Kidney tubule cell (primary cell): ENCODE data around the gene GRHPR.
"Not testable (repeated sequence)": the region's sequence is repeated elsewhere in the genome, so short reads cannot be mapped to it uniquely, and the experiment has no call there.

Source experiments
- DNase-seq: peaks from one replicate; pipeline ENCODE4 v3.0.0-alpha.2; 2018; ENCODE audit warnings: low spot score

Gene GRHPR

DNA sequence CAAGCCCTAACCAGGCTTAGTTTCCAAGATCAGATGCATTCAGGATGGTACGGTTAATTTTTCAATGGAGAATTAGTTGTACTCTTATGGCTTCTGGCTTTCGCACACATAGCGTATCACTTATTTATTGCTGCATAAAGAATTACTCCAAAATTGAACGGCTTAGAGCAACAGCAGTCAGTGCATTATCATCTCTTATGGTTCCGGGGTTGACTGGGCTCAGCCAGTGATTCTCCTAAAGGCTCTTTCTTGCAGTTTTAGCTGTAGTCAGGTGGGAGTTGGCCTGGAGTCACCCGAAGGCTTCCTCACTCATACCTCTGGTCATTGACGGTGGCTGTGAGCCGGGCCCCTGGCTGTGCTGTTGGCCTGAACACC lies 595 bp upstream of the GRHPR start:
- no peak for DNase-seq

DNA sequence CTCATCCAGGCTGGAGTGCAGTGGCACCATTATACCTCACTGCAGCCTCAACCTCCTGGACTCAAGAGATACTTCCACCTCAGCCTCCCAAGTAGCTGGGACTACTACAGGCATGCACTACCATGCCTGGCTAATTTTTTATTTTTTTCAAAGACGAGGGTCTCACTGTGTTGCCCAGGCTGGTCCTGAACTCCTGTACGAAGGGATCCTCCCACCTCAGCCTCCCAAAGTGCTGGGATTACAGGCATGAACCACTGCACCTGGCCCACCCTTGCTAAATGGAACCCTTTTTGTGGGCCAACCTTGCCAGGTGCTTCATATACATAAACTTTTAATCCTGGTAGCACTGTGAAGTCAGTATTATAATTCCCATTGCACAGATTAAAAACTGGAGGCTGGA lies 1.0 kb downstream of the GRHPR start:
- DNase-seq = no peak

DNA sequence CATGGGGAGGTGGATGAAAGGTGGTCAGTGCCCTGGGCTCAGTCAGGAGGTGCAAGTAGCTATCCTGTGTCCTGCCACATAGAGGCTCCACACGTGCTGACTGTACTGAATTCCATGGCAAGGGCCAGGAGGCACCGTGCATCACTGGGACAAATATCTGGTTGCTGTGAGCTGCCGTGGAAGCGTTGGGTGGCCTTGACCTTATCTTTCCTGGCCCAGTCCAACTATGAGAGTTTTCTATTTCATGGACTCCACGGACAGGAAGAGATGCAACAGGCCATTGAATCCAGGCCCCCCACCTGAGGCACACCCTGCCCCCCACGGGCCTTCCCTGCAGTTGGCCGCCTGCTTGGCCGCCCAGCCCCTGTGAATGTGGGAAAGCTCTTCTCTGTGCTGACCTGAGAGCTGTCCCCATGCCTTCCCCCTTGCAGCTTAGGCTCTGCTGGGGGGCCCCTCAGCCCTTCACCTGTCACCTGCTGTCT lies 1.7 kb downstream of the GRHPR start:
- peak; percentile 45 for DNase-seq

DNA sequence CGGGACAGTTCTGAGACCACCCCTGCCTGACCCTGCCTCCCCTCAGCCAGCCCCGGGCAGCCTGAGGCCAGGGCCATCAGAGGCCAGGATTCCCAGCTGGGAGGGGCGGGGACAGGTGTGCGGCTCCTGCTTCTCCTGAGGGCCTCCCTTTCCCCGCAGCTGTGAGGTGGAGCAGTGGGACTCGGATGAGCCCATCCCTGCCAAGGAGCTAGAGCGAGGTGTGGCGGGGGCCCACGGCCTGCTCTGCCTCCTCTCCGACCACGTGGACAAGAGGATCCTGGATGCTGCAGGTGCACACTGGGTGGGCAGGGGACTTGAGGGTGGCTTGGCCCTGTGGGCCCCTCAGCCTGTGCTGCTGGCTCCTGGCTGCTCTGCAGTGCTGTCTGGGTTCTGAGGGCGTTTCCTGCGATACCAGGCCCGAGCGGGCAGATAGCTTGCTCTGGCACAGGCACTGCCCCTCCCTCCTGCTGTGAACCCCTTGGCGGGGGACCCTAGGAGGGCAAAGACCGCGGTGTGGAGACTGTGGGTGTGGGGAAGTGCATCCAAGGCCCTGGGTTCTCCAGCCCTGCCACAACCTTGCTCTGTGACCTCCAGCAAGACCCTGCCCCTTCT lies 2.3 kb downstream of the GRHPR start:
- no peak for DNase-seq

DNA sequence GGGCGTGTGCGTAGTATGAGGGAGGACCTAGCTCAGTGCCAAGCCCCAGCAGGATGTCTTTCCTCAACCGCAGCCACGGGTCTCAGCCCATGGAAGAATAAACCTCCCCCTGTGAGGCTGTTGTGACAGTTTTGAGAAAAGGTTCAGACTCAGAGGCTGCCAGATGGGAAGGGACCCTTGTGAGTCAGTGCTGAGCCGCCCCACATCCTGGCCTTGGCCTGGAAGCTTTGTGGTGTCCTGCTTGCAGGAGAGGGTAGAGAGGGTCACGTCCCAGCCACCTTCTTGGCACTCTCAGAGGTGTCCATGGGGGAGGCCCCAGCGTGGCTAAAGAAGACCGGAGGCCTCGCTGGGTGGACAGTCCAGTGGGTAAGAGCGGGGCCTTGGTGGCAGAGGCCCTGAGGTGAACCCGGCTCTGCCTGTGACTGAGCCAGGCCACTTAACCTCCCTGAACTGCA lies 2.8 kb downstream of the GRHPR start:
- DNase-seq = peak; percentile 39

DNA sequence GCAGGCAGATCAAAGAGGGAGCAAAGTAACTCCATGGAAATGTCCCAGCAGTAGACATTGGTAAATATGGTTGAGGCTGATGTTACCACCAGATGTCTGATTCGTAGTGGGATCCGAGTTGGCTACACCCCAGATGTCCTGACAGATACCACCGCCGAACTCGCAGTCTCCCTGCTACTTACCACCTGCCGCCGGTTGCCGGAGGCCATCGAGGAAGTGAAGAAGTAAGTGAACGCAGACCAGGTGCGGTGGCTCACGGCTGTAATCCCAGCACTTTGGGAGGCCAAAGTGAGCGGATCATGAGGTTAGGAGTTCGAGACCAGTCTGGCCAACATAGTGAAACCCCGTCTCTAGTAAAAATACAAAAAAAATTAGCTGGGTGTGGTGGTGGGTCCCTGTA lies 3.9 kb downstream of the GRHPR start:
- not testable (repeated sequence) for DNase-seq

DNA sequence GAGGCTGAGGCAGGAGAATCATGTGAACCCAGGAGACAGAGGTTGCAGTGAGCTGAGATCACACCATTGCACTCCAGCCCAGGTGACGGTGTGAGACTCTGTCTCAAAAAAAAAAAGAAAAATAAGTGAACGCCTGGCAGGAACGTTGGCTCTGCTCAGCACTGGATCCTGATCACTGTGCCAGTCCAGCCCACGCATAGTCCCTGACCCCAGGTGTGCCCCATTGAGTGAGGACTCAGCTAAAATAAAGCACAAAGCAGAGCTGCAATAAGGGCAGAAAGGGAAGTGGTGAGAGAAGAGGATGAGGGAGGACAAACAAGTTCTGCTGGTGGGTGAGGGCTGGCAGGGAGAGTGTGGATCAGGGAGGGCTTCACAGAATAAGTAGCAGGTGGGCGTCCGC lies 4.3 kb downstream of the GRHPR start:
- no peak for DNase-seq

DNA sequence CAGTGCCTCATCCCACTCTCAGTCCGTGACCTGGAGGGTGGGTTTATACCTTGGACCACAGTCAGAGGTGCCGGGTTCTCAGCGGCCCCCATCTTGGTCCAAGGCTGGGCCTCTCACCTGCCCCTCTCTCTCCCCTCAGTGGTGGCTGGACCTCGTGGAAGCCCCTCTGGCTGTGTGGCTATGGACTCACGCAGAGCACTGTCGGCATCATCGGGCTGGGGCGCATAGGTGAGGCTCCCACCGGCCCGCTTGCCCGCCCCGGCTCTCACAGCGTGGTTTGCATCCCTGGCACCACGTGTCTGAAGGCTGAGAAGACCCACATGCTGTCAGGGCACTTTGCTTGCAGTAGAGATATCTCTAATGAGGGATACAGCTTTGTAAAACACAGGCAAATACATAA lies 5.8 kb downstream of the GRHPR start:
- no peak for DNase-seq

DNA sequence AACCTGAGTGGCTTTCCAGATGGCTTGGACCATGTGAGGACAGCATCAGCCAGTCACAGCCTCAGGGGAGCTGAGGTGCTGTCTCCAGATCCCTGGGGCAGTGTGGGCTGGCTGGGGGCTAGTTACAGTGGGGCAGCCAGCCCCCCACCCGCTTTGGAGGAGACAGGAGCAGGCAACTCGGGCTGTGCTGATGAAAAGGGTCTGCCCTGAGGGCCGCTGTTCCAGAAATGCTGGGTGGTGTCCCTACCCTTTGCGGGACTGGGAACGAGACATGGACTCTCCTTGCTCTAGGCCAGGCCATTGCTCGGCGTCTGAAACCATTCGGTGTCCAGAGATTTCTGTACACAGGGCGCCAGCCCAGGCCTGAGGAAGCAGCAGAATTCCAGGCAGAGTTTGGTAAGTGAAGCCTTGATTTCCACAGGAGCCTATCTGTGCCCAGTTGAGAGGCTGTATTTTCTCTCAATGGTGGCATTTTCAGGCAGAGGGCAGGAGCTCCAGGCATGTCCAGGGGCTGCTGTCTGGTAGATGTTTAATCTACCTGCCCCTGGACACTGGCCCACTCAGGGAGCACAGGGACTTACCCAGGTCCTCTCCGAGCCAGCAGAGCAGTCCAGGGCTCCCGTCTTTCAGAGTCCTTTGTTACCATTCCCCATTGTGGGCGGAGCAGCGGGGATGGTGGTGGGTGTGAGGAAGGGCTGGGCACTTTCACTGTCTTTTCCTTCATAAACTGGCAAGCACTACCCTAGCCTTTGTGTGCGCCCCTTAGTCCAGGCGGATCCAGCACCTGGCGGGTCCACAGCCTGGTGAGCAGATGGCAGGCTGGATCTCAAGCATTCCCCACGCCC lies 7.2 kb downstream of the GRHPR start:
- no peak for DNase-seq

DNA sequence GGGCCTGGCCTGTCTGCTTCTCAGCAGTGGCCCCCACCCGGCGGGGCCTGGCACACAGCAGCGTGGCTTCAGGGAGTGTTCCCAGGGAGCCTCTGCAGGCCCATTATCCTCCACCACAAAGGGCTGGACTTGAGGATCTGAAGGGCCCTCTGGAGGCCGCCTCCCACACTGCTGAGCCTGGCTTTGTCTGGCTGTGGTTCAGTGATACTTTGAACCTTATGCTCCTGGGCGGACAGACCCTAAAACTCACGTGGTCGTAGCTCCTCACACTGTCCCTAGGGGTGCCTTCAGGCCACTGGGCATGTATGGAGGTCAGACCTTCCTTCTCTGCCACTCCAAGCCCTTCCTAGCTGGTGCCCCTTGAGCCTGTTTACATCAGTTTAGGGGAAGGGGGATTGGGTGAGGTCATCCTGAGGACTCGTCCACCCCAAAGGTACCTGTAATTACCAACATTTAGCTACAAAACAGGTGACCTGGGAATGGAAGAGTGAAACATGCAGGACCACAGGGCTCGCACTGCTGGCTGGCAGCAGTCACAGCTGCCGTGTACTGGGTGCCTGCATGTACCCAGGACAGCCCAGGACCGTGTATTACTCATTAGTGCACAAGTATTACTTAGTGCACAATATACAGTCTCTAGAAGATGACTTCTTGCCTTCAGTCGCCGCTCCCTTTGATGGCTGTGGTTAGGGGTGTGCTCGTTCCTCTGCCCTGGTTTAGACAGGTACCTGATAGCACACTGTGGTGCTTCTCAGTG lies 8.5 kb downstream of the GRHPR start:
- no peak for DNase-seq

DNA sequence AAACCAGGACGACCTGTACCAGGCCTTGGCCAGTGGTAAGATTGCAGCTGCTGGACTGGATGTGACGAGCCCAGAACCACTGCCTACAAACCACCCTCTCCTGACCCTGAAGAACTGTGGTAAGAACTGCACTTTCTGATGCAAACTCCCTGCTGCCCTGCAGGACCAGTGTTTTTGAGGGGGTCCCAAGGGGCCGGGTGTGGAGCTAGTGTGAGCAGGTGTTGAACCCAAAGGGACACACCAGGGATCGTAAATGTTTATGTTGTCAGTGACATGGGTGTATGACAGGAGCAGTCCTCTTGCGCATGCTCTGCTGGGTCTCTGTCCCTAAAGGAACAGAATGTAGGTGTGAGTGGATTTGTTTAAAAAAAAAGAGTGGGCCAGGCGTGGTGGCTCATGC lies 9.5 kb downstream of the GRHPR start:
- no peak for DNase-seq

DNA sequence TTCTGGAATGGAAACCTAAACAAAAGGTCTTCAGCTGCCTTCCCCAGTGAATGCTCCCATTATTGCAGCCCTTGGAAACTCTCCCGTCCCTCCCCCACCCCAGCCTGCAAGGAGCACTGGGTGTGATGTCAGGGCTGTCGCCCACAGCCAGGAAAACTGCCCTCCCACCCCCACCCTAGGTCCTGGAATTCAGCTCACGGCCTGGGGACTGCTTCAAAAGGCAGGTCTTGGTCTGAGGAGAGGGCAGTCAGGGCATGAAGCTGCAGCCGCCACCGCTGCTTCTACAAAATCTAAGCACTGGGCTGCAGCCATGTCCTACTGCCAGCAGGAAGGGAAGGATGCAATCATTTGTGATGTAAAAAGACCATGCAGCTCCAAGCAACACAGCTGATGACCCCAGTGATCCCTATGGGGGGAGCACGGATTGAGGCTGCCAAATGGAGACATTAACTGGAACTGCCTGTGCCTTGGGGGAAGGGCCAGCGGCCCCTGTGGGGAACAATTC lies 11.4 kb downstream of the GRHPR start:
- DNase-seq = no peak

DNA sequence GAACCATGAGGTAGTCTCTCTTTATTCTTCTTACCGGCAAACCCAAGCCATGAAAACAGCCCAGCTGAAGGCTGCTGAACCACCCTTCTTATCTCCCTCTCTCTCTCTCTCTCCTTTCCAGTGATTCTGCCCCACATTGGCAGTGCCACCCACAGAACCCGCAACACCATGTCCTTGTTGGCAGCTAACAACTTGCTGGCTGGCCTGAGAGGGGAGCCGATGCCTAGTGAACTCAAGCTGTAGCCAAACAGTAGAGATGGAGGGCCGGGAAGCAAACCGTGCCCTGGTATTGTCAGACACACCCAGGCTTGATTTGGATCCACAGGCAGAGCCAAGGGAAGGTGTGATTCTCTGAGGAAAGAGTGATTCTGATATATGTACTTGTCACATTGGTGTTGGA lies 14.0 kb downstream of the GRHPR start:
- no peak for DNase-seq

DNA sequence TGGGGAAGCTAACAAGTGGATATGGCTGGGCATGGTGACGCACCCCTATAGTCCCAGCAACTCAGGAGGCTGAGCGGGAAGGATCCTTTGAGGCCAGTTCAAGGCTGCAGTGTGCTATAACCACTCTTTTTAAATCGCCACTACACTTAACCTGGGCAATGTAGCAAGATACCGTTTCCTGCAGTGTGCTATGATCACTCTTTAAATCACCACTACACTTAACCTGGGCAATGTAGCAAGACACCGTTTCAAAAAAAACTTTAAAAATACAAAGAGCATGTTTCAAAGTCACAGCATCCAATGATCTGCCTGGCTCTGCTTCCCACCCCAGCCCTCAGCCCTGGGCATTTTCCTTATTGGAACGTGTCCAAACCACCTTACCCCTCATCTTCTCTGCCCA lies 14.5 kb downstream of the GRHPR start:
- no peak for DNase-seq

DNA sequence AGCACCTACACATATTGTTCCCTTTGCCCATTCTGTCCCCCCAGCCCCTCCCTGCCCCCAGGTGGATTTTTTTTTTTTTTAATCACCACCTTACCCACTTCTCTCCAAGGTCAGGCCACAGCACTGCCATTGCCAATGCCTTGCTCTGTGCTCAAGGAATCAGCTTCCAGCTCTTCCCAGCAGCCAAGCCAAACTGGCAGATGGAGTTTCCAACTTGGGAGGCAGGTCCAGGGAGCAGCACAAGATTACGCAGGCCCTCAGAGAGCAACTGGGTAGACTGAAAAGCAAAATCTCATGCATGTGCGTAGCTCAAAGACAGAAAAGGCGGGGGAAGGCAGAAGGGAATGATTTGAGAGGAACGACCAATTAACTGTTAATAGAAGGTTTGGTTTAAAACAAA lies 15.1 kb downstream of the GRHPR start:
- DNase-seq = no peak

DNA sequence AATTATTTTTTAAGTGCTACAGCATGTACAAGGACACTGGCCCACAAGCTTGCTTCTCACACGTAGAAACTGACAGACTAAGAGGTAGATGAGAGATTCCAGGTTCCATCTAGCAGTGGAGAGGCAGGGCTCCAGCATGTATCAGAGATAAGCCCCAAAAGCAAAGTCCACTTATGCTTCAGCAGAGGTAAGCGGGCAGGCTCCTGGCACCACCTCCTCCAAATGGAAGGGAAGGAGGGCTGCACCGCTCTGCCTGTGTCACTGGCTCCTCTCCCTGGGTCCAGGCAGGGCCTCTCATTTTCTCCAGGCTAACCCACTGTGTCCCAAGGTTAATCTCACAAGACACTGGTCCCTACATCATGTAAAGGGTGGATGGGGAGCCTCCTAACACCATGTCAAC lies 15.9 kb downstream of the GRHPR start:
- no peak for DNase-seq

DNA sequence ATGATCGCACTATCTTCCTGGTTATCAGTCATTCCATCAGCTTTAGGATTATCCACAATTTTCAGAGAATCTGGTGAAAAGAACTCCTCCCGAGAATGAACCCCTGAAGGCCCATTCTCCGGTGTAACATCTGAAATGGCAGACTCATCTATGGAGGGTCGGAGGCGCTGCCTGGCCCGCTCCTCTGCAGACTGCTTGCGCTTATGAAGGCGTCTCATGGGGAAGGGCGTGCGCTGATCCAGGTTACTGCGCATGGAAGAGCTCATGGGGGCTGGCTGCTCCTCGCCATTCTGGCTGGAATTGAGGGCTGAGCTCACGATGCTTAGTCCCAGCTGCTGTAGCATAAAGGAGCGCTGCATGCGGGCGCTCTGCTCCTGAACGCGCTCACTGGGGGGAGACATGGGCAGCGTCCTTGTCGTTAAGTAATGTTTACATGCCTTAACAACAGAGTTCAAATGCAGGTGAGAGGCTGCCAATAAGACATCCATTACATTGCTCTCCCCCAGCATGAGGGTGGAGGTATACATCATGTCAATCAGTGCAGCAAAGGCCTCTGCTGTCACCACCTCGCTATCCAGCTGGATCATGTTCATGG lies 19.4 kb downstream of the GRHPR start:
- DNase-seq = no peak

DNA sequence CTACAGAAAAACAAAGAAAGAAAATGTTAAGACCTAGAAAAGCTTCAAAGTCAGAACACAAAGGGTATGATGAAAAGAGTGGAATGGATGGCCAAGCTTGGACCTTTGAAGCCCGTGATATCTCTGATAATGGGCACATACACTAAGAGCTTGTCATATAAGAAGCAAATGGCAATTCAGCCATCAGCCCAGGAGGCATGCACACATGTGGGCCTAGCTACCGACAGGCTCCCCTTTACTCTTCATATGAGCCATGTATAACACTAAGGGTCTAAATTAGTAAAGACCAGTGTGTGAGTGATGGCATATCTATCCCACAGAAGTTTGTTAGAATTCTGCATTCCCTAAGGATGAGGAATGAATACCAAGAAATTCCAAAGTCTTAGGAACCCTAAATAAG lies 20.1 kb downstream of the GRHPR start:
- DNase-seq = no peak

DNA sequence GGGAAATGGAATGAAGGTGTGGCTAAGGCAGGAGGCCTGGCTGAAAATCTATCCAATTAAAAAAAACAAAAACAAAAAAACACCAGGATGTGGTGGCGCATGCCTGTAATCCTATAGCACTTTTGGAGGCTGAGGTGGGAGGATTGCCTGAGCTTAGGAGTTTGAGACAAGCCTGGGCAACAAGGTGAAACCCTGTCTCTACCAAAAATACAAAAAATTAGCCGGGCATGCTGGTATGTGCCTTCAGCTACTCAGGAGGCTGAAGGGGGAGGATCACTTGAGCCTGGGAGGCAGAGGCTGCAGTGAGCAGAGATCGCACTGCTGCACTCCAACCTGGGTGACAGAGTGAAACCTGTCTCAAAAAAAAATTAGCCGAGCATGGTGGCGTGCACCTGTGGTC lies 21.1 kb downstream of the GRHPR start:
- no peak for DNase-seq

DNA sequence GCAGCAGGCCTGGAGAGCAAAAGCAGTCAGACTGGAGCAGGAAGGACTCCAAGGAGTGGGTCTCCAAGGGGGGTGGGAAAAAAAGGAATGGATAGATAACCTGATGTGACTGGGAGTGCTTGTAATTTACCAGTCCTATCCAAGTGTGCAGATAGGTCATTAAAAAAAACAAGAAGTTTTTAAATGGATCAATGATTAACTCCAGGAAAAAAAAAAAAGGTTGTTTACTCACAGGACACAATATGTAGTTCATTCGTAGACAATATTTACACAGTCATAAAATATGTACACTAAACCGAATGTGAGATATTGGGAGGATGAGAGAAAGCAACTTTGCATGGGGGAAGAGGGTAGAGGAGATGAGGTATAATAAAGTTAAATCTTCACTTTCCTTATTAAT lies 22.4 kb downstream of the GRHPR start:
- no peak for DNase-seq

DNA sequence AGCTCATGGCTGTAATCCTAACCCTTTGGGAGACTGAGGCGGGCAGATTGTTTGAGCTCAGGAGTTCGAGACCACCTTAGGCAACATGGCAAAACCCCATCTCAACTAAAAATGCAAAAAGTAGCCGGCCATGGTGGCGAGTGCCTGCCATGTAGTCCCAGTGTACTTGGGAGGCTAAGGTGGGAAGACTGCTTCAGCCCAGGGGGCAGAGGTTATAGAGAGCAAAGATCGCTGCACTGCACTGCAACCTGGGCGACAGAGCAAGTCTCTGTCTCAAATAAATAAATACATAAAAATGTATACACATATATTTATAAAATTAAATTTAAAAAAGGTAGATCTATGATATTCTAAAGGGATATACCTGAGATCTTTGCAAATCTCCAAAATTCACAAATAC lies 23.3 kb downstream of the GRHPR start:
- DNase-seq = no peak

DNA sequence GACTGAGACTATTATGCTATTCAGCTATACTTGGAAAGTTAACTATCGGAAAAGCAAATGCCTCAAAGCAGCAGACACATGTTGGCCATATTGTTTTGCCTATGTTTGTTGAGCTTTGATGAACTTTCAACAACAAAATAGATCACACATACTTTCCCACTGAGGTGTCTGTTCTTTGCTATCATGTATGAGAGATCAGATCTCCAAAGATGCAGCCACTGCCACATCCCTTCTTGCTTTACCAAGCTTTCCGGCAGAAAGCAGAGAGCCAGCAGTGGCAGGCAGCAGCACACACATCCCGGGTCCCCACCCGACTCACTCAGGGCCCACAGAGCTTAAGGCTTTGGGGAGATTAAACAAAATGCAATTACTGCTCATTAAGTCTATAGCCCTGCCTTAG lies 23.9 kb downstream of the GRHPR start:
- DNase-seq = no peak
